Stimulated activated memory B cell treated with anti-CD40 and anti-IgM and Interleukin-4, amounts not matched to agents 10 μg/mL and 1 μg/mL and 100 μg/mL, for 72 hours (primary cell): ENCODE measurements around the gene ARHGAP42.
A peak's percentile ranks its signal among the peaks of the same experiment; 100 is the strongest.

Source experiments
- ATAC-seq: fragments of 150-1000 bp; cut with Tn5 transposase; 2 replicates; pipeline ENCODE4 v1.10.0; 2021
- H3K27ac Mint-ChIP-seq: one replicate; pipeline ENCODE4 v1.8.0; 2022; ENCODE audit warnings: mild to moderate bottlenecking, mixed read lengths
- H3K27me3 Mint-ChIP-seq: one replicate; pipeline ENCODE4 v1.8.0; 2022; ENCODE audit warnings: mixed read lengths
- H3K36me3 Mint-ChIP-seq: one replicate; pipeline ENCODE4 v1.8.0; 2022; ENCODE audit warnings: mixed read lengths
- H3K4me1 Mint-ChIP-seq: one replicate; pipeline ENCODE4 v1.8.0; 2022; ENCODE audit warnings: mixed read lengths
- H3K4me3 Mint-ChIP-seq: one replicate; pipeline ENCODE4 v1.8.0; 2022; ENCODE audit warnings: mild to moderate bottlenecking, moderate library complexity, mixed read lengths
- H3K9me3 Mint-ChIP-seq: one replicate; pipeline ENCODE4 v1.8.0; 2022; ENCODE audit warnings: mixed read lengths

ARHGAP42 gene

DNA sequence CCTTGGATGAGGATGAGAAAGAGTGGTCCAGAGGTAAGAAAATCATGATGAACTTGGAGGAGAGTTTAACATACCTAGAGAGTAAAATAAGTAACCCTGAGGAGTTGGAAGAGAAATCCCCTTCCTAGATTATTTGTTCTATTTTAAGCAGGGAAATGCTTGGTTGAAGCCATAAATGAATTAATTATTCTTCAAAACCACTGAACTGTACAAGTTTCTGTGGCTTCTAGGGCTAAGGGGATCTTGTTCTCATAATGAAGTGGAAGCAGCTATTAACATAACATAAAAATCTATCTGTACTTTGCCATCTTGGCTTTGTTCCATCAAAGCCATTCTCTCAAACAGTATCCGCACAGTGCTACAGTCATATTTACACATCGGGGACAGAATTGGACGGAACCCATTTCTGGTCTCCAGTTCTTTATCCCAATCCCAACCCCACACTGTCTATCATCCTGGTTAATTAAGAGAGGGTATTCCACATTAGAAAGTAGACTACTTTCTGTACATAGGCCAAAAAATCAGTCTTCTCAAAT is 14.5 kb upstream of the ARHGAP42 start:
- no peaks in the 10 kb centered on the region for H3K36me3 Mint-ChIP-seq

GRCh38 chr11:100673063-100673462 is 14.0 kb upstream of the ARHGAP42 start:
- no peak overlapping the region for H3K27ac Mint-ChIP-seq
- no peaks in the 10 kb centered on the region for H3K4me1 Mint-ChIP-seq
- no peaks in the 10 kb centered on the region for H3K36me3 Mint-ChIP-seq
- no peaks in the 10 kb centered on the region for H3K9me3 Mint-ChIP-seq
- H3K4me3 Mint-ChIP-seq = no peak overlapping the region
- ATAC-seq = no peak
- no peaks in the 10 kb centered on the region for H3K27me3 Mint-ChIP-seq

More for the DNA sequence above, 14.5 kb upstream of the ARHGAP42 start:
- Mint-ChIP-seq H3K27me3 (no peaks in the 10 kb centered on the region), H3K27ac (no peak overlapping the region), H3K4me3 (no peak overlapping the region), H3K9me3 (no peaks in the 10 kb centered on the region), H3K4me1 (no peaks in the 10 kb centered on the region)
- no peak for ATAC-seq

GRCh38 chr11:100674212-100674611 is 12.9 kb upstream of the ARHGAP42 start:
- no peak overlapping the region for H3K4me3 Mint-ChIP-seq
- H3K27me3 Mint-ChIP-seq = no peaks in the 10 kb centered on the region
- no peaks in the 10 kb centered on the region for H3K4me1 Mint-ChIP-seq
- H3K9me3 Mint-ChIP-seq = no peaks in the 10 kb centered on the region
- no peaks in the 10 kb centered on the region for H3K36me3 Mint-ChIP-seq
- ATAC-seq = no peak
- no peak overlapping the region for H3K27ac Mint-ChIP-seq

GRCh38 chr11:100675115-100675650 is 11.9 kb upstream of the ARHGAP42 start:
- H3K4me1 Mint-ChIP-seq = peaks cover 3% of the 10 kb centered on the region
- H3K27me3 Mint-ChIP-seq = no peaks in the 10 kb centered on the region
- no peaks in the 10 kb centered on the region for H3K9me3 Mint-ChIP-seq
- H3K27ac Mint-ChIP-seq = no peak overlapping the region
- ATAC-seq = no peak
- H3K36me3 Mint-ChIP-seq = no peaks in the 10 kb centered on the region
- no peak overlapping the region for H3K4me3 Mint-ChIP-seq

DNA sequence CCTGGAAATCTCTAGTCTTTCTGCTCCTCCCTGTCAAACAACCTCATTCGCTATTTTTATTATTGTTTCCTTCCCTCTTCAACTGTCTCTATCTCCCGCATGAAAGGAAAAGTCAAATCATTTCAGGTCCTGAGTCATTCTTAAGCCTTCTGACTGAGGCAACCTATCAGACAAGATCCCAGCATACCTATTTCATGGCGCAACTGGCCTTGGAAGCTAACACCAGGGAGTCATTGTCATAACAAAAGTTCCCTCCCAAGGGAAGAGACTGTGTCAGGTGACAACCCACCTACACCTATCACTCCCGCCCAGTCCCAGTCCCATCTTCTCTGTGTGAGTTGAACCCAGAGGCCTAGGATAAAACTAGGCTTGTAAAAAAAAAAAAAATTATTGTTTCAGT is 10.2 kb upstream of the ARHGAP42 start:
- Mint-ChIP-seq H3K4me3 (no peak overlapping the region), H3K36me3 (no peaks in the 10 kb centered on the region), H3K4me1 (peaks cover 19% of the 10 kb centered on the region), H3K9me3 (no peaks in the 10 kb centered on the region), H3K27me3 (no peaks in the 10 kb centered on the region), H3K27ac (no peak overlapping the region)
- no peak for ATAC-seq

DNA sequence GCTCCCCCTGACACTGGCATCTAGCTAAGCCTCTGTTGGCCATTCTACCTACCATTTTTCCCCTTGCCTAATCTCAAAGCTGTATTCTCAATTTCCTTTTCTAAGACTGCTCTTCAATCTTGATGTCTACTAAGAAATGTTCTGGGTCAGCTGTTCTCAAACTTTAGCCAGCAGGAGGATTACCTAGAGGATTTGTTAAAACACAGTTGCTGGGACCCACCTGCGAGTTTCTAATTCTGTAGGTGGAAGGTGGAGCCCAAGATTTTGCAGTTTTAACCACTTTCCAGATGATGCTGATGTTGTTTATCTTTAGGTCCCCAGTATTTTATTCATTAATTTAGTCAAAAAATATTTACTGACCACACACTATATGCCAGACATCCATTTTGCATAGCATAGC is 9.3 kb upstream of the ARHGAP42 start:
- Mint-ChIP-seq H3K4me3 (no peak overlapping the region), H3K4me1 (peaks cover 28% of the 10 kb centered on the region), H3K9me3 (no peaks in the 10 kb centered on the region), H3K36me3 (no peaks in the 10 kb centered on the region), H3K27ac (no peak overlapping the region), H3K27me3 (no peaks in the 10 kb centered on the region)
- no peak for ATAC-seq

DNA sequence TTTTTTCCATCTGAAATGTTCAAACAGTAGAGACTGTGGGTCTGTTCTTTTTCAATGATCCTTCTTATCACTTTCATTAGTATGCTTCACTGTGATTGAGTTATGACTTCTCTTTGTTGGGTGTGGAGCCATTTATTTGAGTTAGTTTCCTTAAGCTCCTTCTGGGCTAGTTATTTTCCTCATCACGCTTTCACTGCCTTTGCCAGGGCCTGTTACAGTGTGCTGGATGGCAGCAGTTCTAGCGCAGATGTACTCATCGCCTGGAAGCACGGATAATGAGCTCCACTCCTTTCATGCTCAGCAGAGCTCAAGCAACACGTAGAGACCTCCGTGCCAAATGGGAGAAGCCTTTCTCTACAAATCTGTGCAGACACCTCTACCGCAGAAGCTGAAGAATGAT is 7.0 kb upstream of the ARHGAP42 start:
- Mint-ChIP-seq H3K27me3 (no peaks in the 10 kb centered on the region), H3K27ac (no peak overlapping the region), H3K4me3 (no peak overlapping the region), H3K9me3 (no peaks in the 10 kb centered on the region), H3K4me1 (peaks cover 49% of the 10 kb centered on the region), H3K36me3 (no peaks in the 10 kb centered on the region)
- no peak for ATAC-seq

- H3K9me3 Mint-ChIP-seq = no peaks in the 10 kb centered on the region
- H3K4me1 Mint-ChIP-seq = peaks cover 55% of the 10 kb centered on the region
- H3K36me3 Mint-ChIP-seq = no peaks in the 10 kb centered on the region
- no peaks in the 10 kb centered on the region for H3K27me3 Mint-ChIP-seq
- ATAC-seq = peak; percentile 99
- peak overlapping the region; percentile 1 for H3K27ac Mint-ChIP-seq
- peak overlapping the region; percentile 19 for H3K4me3 Mint-ChIP-seq
Observed at GRCh38 chr11:100681064-100681502, 6.0 kb upstream of the ARHGAP42 start.

- Mint-ChIP-seq H3K4me1 (peaks cover 62% of the 10 kb centered on the region), H3K36me3 (no peaks in the 10 kb centered on the region)
- ATAC-seq = no peak
Observed at GRCh38 chr11:100682247-100682969, 4.7 kb upstream of the ARHGAP42 start.

GRCh38 chr11:100683126-100683525 is 4.0 kb upstream of the ARHGAP42 start:
- Mint-ChIP-seq H3K36me3 (no peaks in the 10 kb centered on the region), H3K9me3 (no peaks in the 10 kb centered on the region), H3K4me3 (no peak overlapping the region), H3K27ac (peak overlapping the region; percentile 1), H3K27me3 (no peaks in the 10 kb centered on the region), H3K4me1 (peaks cover 65% of the 10 kb centered on the region)
- ATAC-seq = no peak

More at GRCh38 chr11:100682247-100682969, 4.7 kb upstream of the ARHGAP42 start:
- H3K4me3 Mint-ChIP-seq = no peak overlapping the region
- peak overlapping the region; percentile 1 for H3K27ac Mint-ChIP-seq
- H3K27me3 Mint-ChIP-seq = no peaks in the 10 kb centered on the region
- no peaks in the 10 kb centered on the region for H3K9me3 Mint-ChIP-seq

DNA sequence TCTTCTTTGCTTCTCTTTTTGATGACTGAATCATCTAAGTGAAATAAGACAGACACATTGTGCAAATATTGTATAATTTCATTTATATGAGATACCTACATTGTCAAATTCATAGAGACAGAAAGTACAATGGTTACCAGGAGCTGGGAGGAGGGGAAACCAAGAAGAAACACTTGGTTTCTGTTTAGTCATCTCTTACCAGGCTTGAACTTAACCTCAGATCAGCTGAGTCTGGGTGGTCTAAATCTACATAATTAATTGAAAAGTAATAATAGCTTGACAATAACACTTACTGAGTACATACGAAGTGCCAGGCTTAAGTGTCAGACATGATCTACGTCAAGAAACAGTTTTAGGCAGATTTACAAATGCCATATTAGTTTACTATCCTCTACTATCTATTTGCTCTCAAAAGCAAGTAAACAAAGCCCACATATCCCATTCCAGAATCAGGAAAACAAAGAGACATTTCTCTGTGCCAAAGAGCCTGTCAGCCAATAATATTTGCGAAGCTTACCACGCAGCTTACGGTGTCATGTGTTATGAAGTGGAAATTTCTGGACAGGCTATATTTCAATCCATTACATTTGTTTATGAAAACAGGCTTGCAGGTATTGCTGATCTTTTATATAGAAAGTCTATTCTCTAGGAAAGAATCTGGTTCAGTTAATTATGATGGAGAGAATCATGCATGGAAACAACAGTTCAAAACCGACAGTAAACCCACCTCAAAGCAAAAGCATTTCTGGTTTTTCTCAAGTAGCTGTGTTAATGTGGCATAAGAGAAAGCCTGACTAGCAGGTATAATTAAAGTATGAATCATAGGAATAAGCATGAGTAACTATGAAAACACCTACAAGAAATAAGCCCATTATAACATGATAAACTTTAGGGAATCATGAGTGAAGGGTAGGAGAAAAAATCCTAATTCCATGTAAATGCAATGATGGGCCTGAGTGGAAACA is 2.7 kb upstream of the ARHGAP42 start:
- peaks cover 73% of the 10 kb centered on the region for H3K4me1 Mint-ChIP-seq

GRCh38 chr11:100686476-100687053 is 523 bp upstream of the ARHGAP42 start:
- H3K9me3 Mint-ChIP-seq = no peaks in the 10 kb centered on the region
- no peak for ATAC-seq
- peak overlapping the region; percentile 70 for H3K27ac Mint-ChIP-seq
- H3K27me3 Mint-ChIP-seq = no peaks in the 10 kb centered on the region
- no peaks in the 10 kb centered on the region for H3K36me3 Mint-ChIP-seq
- H3K4me1 Mint-ChIP-seq = peaks cover 61% of the 10 kb centered on the region
- peak overlapping the region; percentile 91 for H3K4me3 Mint-ChIP-seq

More for the DNA sequence above, 2.7 kb upstream of the ARHGAP42 start:
- ATAC-seq = no peak
- peak overlapping the region; percentile 1 for H3K27ac Mint-ChIP-seq
- no peaks in the 10 kb centered on the region for H3K36me3 Mint-ChIP-seq
- H3K4me3 Mint-ChIP-seq = no peak overlapping the region
- H3K27me3 Mint-ChIP-seq = no peaks in the 10 kb centered on the region
- H3K9me3 Mint-ChIP-seq = no peaks in the 10 kb centered on the region

DNA sequence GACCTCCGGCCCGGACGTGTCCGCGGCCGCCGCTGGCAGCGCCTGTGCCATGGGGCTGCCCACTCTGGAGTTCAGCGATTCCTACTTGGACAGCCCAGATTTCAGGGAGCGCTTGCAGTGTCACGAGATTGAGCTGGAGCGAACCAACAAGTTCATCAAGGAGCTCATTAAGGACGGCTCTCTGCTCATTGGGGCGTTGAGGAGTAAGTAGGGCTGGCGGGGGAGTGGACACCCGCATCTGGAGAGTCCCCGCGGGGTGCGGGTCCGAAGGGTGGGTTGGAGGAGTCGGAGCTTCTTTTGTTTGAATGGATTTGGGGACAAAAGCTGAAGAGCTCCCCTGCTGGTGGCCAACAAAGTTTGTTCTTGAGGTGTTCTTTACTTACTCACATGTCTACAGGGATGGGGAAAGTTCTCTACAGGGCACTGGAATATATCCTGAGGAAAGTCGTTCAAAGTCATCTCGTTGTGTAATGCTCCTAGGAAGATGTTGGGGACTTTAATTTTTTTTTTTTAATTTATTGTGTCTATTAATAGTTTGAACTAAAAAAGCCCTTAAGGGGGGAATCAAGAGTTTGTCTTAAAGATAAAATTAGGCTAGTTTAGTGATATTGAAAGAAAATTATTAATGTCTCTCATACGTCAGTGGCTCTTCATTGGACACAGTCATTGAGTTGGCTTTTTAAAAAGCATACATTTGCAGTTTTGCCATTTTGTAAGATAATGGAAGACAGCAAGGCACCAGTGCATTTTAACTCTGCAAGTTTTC is 725 bp downstream of the ARHGAP42 start:
- no peaks in the 10 kb centered on the region for H3K36me3 Mint-ChIP-seq
- no peaks in the 10 kb centered on the region for H3K9me3 Mint-ChIP-seq
- H3K27me3 Mint-ChIP-seq = no peaks in the 10 kb centered on the region
- H3K27ac Mint-ChIP-seq = peak overlapping the region; percentile 70
- H3K4me3 Mint-ChIP-seq = peak overlapping the region; percentile 91
- ATAC-seq = peak; percentile 76
- peaks cover 50% of the 10 kb centered on the region for H3K4me1 Mint-ChIP-seq

GRCh38 chr11:100689141-100689540 is 2.1 kb downstream of the ARHGAP42 start:
- ATAC-seq = no peak
- H3K27me3 Mint-ChIP-seq = no peaks in the 10 kb centered on the region
- no peak overlapping the region for H3K4me3 Mint-ChIP-seq
- no peaks in the 10 kb centered on the region for H3K9me3 Mint-ChIP-seq
- peaks cover 39% of the 10 kb centered on the region for H3K4me1 Mint-ChIP-seq
- H3K27ac Mint-ChIP-seq = peak overlapping the region; percentile 30
- H3K36me3 Mint-ChIP-seq = no peaks in the 10 kb centered on the region
